CD4-positive, alpha-beta T cell (primary cell): Measurements from ENCODE around the gene XRCC5. TPM values are rescaled to one million over a fixed set of nuclear protein-coding genes. Genes with fewer than 3 reads are reported as not detected.

Experiments
- ATAC-seq: fragments of 200-7000 bp; cut with Tn5 transposase; one replicate; pipeline ENCODE4 v1.10.0; 2022; ENCODE audit warnings: mild to moderate bottlenecking; ENCODE audit not compliant: poor library complexity
- CTCF ChIA-PET: fragments of 350-600 bp; sonication (Branson Sonifier 250); formaldehyde crosslinking; loops from one replicate; lab custom pipeline; 2021; ENCODE audit warnings: antibody characterized with exemption, inconsistent platforms; lab: Charles Lee
- POLR2A ChIA-PET: fragments of 350-600 bp; sonication (Branson Sonifier 250); formaldehyde crosslinking; loops from one replicate; lab custom pipeline; 2021; ENCODE audit warnings: antibody characterized with exemption, inconsistent platforms; lab: Charles Lee
- DNase-seq, 14 experiments: peaks; one replicate each; pipeline ENCODE4 v3.0.0-alpha.2; 2013 to 2020; ENCODE audit warnings: mixed read lengths in 2 of 14
- H3K27ac ChIP-seq, 2 donors: one replicate each; pipeline versions ENCODE4 v1.5.1 to v1.7.0; 2013; ENCODE audit warnings: low read length in 2 of 2, low read depth in 1 of 2, mild to moderate bottlenecking in 1 of 2
- H3K27me3 ChIP-seq, 2 experiments: 1 replicate in 1 of 2; 2 replicates in 1 of 2; pipeline versions ENCODE4 v1.6.1 to v1.7.0; 2013; ENCODE audit warnings: low read length in 2 of 2, control low read depth in 1 of 2, mild to moderate bottlenecking in 1 of 2, moderate library complexity in 1 of 2; ENCODE audit not compliant: insufficient read depth in 2 of 2, control insufficient read depth in 1 of 2
- H3K36me3 ChIP-seq: one replicate; pipeline ENCODE4 v1.6.1; 2013; ENCODE audit warnings: low read length, control low read depth; ENCODE audit not compliant: insufficient read depth
- H3K4me1 ChIP-seq: one replicate; pipeline ENCODE4 v1.6.1; 2013; ENCODE audit warnings: low read length, control low read depth; ENCODE audit not compliant: insufficient read depth
- H3K4me3 ChIP-seq: one replicate; pipeline ENCODE4 v1.5.1; 2013; ENCODE audit warnings: mild to moderate bottlenecking, low read length, moderate library complexity
- H3K9me3 ChIP-seq, 2 experiments: 1 replicate in 1 of 2; 2 replicates in 1 of 2; pipeline versions ENCODE4 v1.6.1 to v1.7.0; 2013; ENCODE audit warnings: low read length in 2 of 2, mild to moderate bottlenecking in 2 of 2, control low read depth in 1 of 2, moderate library complexity in 1 of 2; ENCODE audit not compliant: control insufficient read depth in 1 of 2, insufficient read depth in 1 of 2
- H3K27ac Mint-ChIP-seq: one replicate; pipeline ENCODE4 v1.8.0; 2020; ENCODE audit warnings: mixed read lengths
- H3K27me3 Mint-ChIP-seq: one replicate; pipeline ENCODE4 v1.8.0; 2021; ENCODE audit warnings: mixed read lengths
- H3K36me3 Mint-ChIP-seq: one replicate; pipeline ENCODE4 v1.8.0; 2021; ENCODE audit warnings: low read depth, mixed read lengths
- H3K4me1 Mint-ChIP-seq: one replicate; pipeline ENCODE4 v1.8.0; 2021; ENCODE audit warnings: low read depth, mixed read lengths
- H3K4me3 Mint-ChIP-seq: one replicate; pipeline ENCODE4 v1.8.0; 2020; ENCODE audit warnings: mild to moderate bottlenecking, mixed read lengths
- H3K9me3 Mint-ChIP-seq: one replicate; pipeline ENCODE4 v1.8.0; 2020; ENCODE audit warnings: mixed read lengths
- intact Hi-C, 2 experiments: fragments of 100-400 bp; cut with DNase I in 1 of 2; cut with micrococcal nuclease in 1 of 2; formaldehyde crosslinking; loops; one replicate each; pipeline versions ENCODE4 v1.15.1 to v1.9.0; 2023 to 2025; cut with DNase I, micrococcal nuclease
- total RNA-seq, 174 experiments: library from RNA in 2 of 174; stranded (reverse) in 2 of 174; gene quantifications; one replicate each; pipeline ENCODE4 v1.2.3 and lab custom pipeline; 2021 to 2026
- TF ChIP-seq, protein P1 (sequence below): fragments of 200-600 bp; IDR thresholded peaks from one replicate; pipeline ENCODE4 v1.8.0; 2022; ENCODE audit warnings: antibody characterized with exemption, mild to moderate bottlenecking

XRCC5 gene
- total RNA-seq, 2 experiments from 2014 or later: 126 to 129 TPM

DNA sequence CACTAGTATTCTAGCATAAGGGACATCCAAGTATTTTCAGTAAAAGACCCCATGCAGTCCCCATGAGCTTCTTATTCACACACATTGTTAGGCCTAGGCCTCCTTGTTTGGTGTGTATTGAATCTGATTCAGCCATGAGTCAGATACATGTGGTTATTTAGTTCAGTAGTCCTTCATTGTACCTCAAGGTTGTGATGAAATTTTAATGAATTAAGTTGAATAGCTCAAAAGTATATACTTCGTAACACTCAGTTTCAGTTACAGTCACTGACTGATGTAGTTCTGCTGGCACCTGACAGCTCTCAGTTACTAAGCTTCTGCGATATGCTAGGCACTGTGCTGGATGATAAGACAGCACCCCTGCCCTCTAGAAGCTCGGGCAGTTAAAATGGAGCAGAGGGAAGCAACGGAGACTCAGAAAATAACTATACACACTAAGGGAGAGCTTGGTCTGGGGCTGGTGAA lies 86.4 kb downstream of the XRCC5 start:
- H3K27ac Mint-ChIP-seq: peak overlapping the region; percentile 11
- H3K27me3 ChIP-seq: no peaks in the 10 kb centered on the region
- peaks cover 90% of the 10 kb centered on the region for H3K36me3 Mint-ChIP-seq
- no peaks in the 10 kb centered on the region for H3K27me3 Mint-ChIP-seq
- H3K9me3 ChIP-seq: no peaks in the 10 kb centered on the region
- no peak overlapping the region for H3K4me3 Mint-ChIP-seq
- peaks cover 11% of the 10 kb centered on the region for H3K4me1 Mint-ChIP-seq
- H3K4me3 ChIP-seq: no peak overlapping the region
- H3K36me3 ChIP-seq: peaks cover 96% of the 10 kb centered on the region
- H3K27ac ChIP-seq: no peak overlapping the region
- H3K4me1 ChIP-seq: no peaks in the 10 kb centered on the region
- POLR2A ChIA-PET: no interaction called here
- no peaks in the 10 kb centered on the region for H3K9me3 Mint-ChIP-seq
- CTCF ChIA-PET: no interaction called here
- DNase-seq: no peak
- TF ChIP-seq, protein P1, sequence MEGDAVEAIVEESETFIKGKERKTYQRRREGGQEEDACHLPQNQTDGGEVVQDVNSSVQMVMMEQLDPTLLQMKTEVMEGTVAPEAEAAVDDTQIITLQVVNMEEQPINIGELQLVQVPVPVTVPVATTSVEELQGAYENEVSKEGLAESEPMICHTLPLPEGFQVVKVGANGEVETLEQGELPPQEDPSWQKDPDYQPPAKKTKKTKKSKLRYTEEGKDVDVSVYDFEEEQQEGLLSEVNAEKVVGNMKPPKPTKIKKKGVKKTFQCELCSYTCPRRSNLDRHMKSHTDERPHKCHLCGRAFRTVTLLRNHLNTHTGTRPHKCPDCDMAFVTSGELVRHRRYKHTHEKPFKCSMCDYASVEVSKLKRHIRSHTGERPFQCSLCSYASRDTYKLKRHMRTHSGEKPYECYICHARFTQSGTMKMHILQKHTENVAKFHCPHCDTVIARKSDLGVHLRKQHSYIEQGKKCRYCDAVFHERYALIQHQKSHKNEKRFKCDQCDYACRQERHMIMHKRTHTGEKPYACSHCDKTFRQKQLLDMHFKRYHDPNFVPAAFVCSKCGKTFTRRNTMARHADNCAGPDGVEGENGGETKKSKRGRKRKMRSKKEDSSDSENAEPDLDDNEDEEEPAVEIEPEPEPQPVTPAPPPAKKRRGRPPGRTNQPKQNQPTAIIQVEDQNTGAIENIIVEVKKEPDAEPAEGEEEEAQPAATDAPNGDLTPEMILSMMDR: no peak
- no peak for ATAC-seq
- intact Hi-C loops: no loop called here

DNA sequence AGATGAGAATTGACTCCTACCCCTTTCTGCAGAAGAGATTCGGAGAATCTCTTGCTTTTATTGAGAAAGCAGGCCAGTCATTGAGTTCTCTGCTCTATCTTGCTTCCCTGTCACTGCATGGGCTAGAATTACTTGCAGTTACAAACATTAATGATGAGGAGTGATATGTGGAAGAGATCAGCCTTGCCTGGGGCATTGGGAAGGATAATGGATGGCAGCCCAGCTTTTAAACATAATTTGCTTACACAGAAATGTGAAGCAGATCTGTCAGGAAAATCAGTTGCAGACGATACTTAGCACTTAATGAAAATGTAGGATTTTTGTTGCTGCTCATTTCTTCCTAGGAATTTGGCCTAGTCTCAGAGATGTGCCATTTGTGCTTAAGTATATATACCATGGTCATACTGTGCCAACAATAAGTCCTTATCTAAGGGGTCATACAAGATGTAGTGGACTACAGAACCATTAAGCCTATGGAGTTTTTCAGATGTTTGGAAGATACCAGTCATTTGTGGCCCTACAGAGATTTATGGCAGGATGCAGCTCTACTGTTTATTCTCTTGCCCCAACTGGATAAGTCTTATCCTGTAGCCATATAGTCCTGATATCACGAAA lies 92.7 kb downstream of the XRCC5 start:
- no peak overlapping the region for H3K4me3 Mint-ChIP-seq
- Histone ChIP-seq H3K36me3 (peaks cover 99% of the 10 kb centered on the region), H3K4me1 (no peaks in the 10 kb centered on the region), H3K27ac (no peak overlapping the region), H3K9me3 (no peaks in the 10 kb centered on the region), H3K4me3 (no peak overlapping the region), H3K27me3 (no peaks in the 10 kb centered on the region)
- H3K27me3 Mint-ChIP-seq: no peaks in the 10 kb centered on the region
- H3K27ac Mint-ChIP-seq: no peak overlapping the region
- no peak for ATAC-seq
- intact Hi-C loops: no loop called here
- TF ChIP-seq, protein P1: no peak
- H3K4me1 Mint-ChIP-seq: peaks cover 26% of the 10 kb centered on the region
- no peak for DNase-seq
- peaks cover 99% of the 10 kb centered on the region for H3K36me3 Mint-ChIP-seq
- ChIA-PET CTCF (no interaction called here), POLR2A (no interaction called here)
- H3K9me3 Mint-ChIP-seq: no peaks in the 10 kb centered on the region

DNA sequence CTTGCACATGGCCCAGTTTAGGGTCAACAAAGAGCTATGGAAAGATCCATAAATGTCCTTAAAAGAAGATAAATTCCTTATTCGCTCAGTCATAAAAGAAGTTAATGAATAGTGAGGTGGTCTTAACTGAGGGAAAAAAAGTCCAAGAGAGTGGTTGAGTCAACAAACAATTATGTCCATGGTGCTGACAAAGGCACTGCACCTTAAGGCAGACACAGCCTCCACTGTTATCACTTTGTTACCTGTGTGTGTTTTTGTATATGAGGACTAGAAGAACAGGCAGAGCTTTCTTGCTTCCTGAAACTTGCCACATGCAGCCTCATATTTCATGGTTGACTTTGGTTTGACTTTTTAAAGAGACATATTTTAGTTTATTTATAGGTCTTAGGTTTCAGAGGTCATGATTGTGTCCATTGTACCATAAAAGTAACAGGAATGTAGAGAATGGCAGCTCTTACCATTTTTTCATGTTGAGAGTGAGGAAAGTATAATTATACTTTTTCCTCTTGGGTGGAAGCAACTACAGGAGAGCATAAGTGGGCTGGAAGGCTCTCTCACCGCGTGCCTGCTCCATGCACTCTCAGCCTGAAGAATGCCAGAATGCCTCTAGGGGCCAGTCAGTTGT lies 93.6 kb downstream of the XRCC5 start:
- Histone ChIP-seq H3K36me3 (peaks cover 99% of the 10 kb centered on the region), H3K27ac (no peak overlapping the region), H3K27me3 (no peaks in the 10 kb centered on the region), H3K4me3 (no peak overlapping the region), H3K4me1 (no peaks in the 10 kb centered on the region), H3K9me3 (no peaks in the 10 kb centered on the region)
- Mint-ChIP-seq H3K9me3 (no peaks in the 10 kb centered on the region), H3K4me1 (peaks cover 22% of the 10 kb centered on the region), H3K27me3 (no peaks in the 10 kb centered on the region), H3K4me3 (no peak overlapping the region), H3K27ac (peak overlapping the region; percentile 25), H3K36me3 (peaks cover 99% of the 10 kb centered on the region)
- POLR2A ChIA-PET: no interaction called here
- intact Hi-C loops: no loop called here
- no peak for ATAC-seq
- TF ChIP-seq, protein P1: no peak
- CTCF ChIA-PET: no interaction called here
- no peak for DNase-seq
